ENCODE measurements around the gene PIH1D1. TPM values are rescaled to one million over a fixed set of nuclear protein-coding genes. Genes with fewer than 3 reads are reported as not detected.

The PIH1D1 gene
- total RNA-seq, 1 donor from 2014 or later: 77.9 TPM

GRCh38 chr19:49435670-49436069 is 15.9 kb downstream of the PIH1D1 start:
- DNase-seq (ENCODE audit: low spot score): no peak

GRCh38 chr19:49434907-49435583 is 16.6 kb downstream of the PIH1D1 start:
- no peak for DNase-seq (ENCODE audit: low spot score)

- no peak for DNase-seq (ENCODE audit: low spot score)
These were observed 18.2 kb downstream of the PIH1D1 start for GRCh38 chr19:49433240-49433901.

DNA sequence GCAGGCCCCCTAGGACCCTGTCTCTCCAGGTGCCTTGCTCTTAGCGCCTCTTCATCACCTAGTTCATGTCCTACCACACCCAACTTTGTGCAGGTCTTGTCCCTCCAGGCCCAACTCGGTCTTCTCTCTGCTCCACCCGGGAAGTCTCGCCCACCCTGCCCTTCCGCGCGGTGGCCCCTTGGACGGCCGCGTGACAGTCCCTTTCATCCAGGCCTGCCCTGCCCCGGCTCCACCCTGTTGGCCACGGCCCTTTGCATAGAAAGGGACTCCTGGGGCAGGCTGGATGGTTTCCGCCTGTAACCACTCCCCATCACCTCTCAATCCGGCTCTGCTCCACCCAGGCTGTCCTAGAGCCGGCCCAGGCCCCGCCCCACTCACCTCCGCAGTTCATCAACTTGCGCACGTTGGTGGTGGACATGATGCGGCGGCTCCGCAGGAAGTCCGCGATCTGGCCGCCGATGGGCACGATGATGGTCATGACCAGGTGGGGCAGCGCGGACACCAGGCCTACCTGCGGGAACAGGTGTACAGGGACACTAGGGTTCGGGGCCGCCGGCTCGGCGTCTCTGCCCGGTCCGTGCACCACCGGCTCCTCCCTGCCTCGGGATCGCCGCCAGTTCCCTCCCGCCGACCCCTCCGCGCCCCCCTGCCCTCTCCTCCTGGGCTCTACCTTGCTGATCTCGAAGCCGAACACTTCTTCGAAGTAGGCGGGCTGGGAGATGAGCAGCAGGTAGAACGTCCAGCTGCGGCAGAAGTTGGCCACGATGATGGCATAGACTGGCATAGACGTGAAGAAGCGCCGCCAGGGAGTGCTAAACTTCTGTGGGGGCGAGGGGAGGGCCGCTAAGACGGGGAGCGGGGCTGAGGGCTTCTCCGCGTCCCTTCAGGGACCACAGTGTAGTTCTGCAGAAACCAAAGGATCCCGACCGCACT is 19.2 kb downstream of the PIH1D1 start:
- DNase-seq (ENCODE audit: low spot score): no peak

GRCh38 chr19:49431330-49431749 is 20.3 kb downstream of the PIH1D1 start:
- no peak for DNase-seq (ENCODE audit: low spot score)

GRCh38 chr19:49430678-49431329 is 20.8 kb downstream of the PIH1D1 start:
- no peak for DNase-seq (ENCODE audit: low spot score)

DNA sequence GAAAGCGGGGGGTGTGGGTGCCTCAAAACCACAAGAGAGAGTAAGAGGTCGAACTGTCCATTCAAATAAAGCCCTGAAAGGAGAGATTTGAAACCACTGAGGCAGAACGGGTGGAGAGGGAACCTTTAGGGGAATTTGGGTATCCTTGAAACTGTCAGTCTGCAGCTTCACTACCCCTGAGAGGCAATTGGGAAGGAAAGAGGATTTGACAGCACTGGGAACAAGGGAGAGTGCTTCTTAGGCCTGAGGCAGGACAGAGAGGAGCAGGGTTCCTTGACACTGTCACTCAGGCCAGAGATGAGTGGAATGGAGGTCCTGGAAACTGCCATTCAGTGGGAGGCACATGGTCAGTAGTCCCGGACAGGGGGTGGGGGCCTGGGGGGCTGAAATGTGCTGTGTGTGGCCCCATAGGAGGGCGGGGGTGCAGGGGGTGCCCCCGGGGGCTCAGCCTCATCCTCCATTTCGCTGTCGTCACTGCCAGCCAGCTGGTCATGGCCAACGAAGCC is 21.4 kb downstream of the PIH1D1 start:
- DNase-seq (ENCODE audit: low spot score): no peak

DNA sequence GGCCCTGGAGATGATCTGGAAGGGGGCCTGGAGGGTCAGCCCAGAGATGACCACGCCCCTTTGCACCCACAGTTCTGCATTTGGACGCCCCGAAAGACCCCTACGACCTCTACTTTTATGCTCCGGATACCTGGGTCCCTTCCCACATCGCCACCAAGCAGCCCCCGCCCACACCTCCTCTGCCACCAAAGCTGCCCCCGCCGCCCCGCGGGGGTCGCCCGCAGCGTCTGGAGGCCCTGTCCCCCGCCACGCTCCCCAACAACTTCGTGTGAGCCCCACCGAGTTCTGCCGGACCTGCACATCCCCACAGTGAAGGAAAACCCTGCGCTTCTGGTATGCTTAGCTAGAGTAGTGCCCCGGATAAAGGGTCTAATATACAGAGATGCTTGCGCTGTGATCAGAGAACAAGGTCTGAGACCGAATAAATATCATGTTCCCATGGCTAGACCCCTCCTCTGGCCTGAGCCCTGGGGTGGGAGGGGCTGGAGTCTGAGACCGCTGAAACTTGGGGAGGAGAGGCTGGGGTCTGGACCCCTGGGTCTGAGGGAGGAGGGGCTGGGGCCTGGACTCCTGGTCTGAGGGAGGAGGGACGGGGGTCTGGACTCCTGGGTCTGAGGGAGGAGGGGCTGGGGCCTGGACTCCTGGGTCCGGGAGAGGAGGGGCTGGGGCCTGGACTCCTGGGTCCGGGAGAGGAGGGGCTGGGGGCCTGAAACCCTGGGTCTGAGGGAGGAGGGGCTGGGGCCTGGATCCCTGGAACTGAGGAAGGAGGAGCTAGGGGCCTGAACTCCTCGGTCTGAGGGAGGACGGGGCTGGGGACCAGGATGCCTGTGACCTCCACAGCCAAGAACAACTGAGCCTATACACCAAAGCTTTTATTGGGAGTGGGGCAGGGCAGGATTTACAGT is 22.8 kb downstream of the PIH1D1 start:
- DNase-seq (ENCODE audit: low spot score): no peak

- DNase-seq (ENCODE audit: low spot score): no peak
These were observed 23.6 kb downstream of the PIH1D1 start for GRCh38 chr19:49427855-49428546.

- no peak for DNase-seq (ENCODE audit: low spot score)
These were observed 24.3 kb downstream of the PIH1D1 start for GRCh38 chr19:49427339-49427738.

DNA sequence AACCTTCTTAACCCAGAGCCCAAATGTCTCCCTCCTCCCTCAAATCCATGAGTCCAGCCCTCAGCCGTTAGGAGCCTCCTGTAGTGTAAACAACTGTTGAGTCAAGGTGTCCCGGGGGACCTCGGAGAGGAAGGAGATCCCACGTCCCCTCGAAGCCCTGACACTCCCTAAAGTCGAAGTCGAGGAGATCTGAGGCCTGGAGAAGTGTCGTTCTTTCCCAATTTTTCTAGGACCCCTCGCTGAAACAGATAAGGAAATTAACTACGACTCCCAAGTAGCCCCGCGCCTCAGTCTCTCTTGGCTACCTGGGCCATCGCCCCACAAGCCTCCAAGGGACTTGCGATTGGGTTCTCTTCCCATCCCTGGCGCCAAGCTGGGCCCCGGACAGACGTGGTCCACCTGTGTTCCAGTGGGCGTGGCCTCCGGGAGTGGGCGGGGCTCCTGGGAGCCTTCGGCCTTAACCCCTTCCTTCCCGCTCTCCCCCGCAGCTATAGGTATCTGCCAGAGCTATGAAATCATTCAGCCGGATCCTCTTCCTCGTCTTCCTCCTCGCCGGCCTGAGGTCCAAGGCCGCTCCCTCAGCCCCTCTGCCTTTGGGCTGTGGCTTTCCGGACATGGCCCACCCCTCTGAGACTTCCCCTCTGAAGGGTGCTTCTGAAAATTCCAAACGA is 25.6 kb downstream of the PIH1D1 start:
- no peak for DNase-seq (ENCODE audit: low spot score)

GRCh38 chr19:49425178-49425577 is 26.4 kb downstream of the PIH1D1 start, which contains the start of gene GFY:
TSS of gene GFY (plus strand) at chr19:49425388. CDS start at chr19:49426431, 1,043 bp downstream.
- no peak for DNase-seq (ENCODE audit: low spot score)

- DNase-seq (ENCODE audit: low spot score): no peak
These were observed 27.7 kb downstream of the PIH1D1 start for GRCh38 chr19:49423985-49424303.

GRCh38 chr19:49423071-49423984 is 28.3 kb downstream of the PIH1D1 start, which contains the start of gene PTH2:
TSS of gene PTH2 (minus strand) at chr19:49423441. CDS start at chr19:49423339, 102 bp downstream.
- DNase-seq (ENCODE audit: low spot score): no peak

DNA sequence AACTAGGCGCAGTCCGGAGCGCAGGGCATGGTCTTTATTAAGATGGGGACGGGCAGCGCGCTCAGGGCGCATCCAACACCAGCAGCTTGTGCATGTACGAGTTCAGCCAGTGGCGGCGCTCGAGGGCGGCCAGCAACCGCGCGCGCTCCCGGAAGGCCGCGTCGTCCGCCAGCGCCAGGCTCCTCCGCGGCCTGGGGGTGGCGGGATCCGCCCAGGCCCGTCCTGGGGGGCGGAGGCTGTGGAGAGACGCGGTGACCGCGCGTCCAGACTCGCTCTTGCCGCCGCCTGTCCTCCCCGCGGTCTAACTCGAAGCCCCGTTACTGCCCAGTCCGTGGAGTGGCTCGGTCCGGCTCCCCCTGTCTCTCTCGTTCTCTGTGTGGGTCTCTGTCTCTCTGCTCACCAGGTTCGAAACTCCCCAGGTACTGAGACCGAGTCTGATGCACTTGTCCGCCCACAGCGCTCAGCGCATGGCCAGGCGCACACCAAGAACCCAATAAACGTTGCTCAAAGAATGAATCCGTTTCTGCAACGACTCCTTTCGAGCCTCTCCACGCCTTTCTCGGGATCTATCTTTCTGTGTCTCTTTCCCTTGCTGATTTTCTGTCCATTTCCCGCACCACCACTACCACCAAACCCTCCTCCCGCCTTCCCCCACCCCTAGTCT is 29.1 kb downstream of the PIH1D1 start:
- DNase-seq (ENCODE audit: low spot score): no peak

DNA sequence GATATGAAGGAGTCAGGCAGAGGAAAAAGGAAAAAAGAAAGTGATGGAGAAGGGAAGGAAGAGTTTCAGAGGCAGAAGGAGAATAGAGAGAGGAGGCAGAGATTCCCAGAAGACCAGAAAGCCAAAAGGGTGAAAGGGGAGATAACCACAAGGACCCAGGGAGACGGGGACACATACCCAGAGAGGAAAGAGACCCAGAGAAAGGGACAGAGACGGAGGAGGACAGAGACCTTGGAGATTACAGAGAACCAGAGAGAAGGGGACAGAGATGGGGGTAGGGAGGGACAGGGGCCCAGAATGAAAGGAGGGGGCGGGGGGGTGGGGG is 29.8 kb downstream of the PIH1D1 start:
- DNase-seq (ENCODE audit: low spot score): no peak

GRCh38 chr19:49421039-49421877 is 30.4 kb downstream of the PIH1D1 start:
- peak; percentile 47 for DNase-seq (ENCODE audit: low spot score)

Measured in mucosa of gallbladder (tissue), 1 donor.